Measurements from ENCODE around the gene PAGE2B.
A peak's percentile ranks its signal among the peaks of the same experiment; 100 is the strongest.

Gene PAGE2B

DNA sequence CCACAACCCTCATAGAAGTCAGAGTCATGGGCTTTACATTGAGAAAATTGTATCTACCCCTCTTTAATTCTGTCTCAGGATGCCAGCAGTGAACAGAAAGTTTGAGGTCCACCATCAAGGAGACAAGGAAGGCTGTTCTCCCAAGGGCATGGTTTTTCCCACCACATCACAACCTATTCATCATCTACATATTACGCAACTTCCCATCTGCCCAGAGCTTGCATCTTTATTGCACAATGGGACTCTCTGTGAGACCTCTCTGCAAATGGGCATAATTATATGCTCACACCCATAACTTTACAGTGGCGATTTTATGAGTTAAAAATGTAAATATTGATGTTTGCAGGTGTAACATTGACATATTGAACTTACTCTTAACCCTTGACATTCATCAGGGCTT lies 52.9 kb downstream of the PAGE2B start:
- TF ChIP-seq GATA1 (IDR thresholded peaks at IDR 0.05; ENCODE audit: low read depth, low read length) (no peak), POLR2A (IDR thresholded peaks at IDR 0.05; ENCODE audit: low read length) (no peak)
- peak; percentile 8 to 52 for DNase-seq

All from erythroblast (primary cell).